ENCODE results near the gene RLN3. TPM values are rescaled to one million over a fixed set of nuclear protein-coding genes. Genes with fewer than 3 reads are reported as not detected.

The RLN3 gene
- total and polyA plus RNA-seq, 8 donors, result not detected

DNA sequence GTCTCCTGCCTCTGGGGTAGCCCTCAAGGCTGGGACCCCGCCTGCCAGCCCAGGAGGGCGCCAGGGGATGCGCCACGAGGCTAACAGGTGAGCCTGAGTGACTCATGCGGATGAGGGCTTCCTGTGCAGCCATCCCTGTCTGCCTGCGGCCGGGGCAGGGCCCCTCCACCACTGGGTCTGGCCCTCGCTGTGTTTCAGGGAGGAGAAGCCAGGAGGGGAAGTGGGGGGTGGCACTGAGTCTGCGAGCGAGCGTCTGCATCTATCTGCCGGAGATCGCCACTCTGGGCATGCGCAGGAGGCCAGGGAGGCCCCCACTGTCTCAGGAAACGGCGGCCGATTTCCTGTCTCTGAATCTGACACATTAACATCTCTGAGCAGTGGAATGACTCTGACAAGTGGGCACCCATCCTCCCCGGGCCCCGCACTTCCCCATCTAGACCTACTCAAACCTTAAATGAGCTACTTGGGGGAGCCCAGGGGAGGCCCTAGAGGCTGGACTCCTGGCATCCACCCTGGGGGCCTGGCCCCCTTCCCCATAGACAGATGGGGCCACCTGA is 41.5 kb upstream of the RLN3 start:
- peaks cover 15 to 36% (median 22%) of the 10 kb centered on the region in 4 donors for H3K4me1 ChIP-seq
- H3K9me3 ChIP-seq, result no peaks in the 10 kb centered on the region
- peak overlapping the region; percentile 77 to 92 (median 85) for H3K27ac ChIP-seq
- no peak overlapping the region for H3K4me3 ChIP-seq
- H3K36me3 ChIP-seq, result peaks cover 4 to 60% (median 54%) of the 10 kb centered on the region in 4 donors
- 29 to 75% (median 70%) methylated on average over 2 to 19 of the region's 19 CpGs for WGBS, 5 donors
- intact Hi-C loops (cut with DNase I; ENCODE audit: low total_unique reads), result no loop called here
- DNase-seq, result peak; percentile 82 to 93
- no peaks in the 10 kb centered on the region for H3K27me3 ChIP-seq
- peak in 1 of 3 donors; percentile 52 for TF ChIP-seq POLR2AphosphoS5 (IDR thresholded peaks at IDR 0.05)
- TF ChIP-seq POLR2A (IDR thresholded peaks at IDR 0.05), result no peak

DNA sequence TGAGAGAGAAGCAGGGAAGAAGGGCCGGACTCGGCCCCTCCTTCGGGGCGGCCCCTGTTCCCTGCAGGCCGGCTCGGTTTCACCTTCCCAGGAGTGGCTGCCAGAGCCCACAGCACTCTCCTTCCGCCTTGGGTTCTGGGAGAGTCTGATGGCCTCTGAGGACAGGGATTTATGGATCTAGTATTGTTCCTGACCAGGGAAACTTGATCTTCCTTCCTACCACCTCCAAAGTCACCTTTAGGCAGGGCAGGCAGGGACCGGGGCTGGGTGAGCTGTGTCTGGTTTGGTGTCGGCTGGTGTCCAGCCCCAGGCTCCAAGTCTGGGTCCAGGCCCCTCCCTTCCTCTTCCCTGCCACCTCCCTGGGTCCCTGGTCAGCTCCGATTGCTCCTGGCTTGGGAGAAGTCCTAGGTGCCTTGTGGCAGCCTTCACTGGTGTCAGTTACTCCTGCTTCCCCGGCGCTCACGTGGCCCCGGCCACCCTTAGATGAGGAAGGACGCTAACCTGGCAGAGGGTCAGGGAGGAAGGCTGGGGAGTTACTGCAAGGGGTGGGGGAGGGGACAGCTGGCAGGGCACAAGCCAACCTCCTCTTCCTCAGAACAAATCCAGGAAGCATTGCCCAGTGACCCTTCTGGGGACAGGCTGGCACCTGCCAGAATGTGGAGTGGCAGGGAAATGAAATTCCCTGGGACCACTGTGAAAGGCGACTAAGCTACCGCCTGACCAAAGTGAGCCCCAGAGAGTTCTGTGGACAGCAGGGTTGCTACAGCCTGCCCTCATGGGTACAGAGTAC is 40.7 kb upstream of the RLN3 start:
- 59 to 66% (median 62%) methylated on average over 17 of the region's 17 CpGs for WGBS, 5 donors
- Histone ChIP-seq H3K36me3 (peaks cover 2 to 59% (median 54%) of the 10 kb centered on the region in 4 donors), H3K4me3 (no peak overlapping the region), H3K4me1 (peaks cover 15 to 36% (median 22%) of the 10 kb centered on the region in 4 donors), H3K9me3 (no peaks in the 10 kb centered on the region), H3K27me3 (no peaks in the 10 kb centered on the region), H3K27ac (peak overlapping the region; percentile 77 to 92 (median 85))
- intact Hi-C loops (cut with DNase I; ENCODE audit: low total_unique reads), result no loop called here
- DNase-seq, result peak in 1 of 2 donors; percentile 45
- no peak for TF ChIP-seq POLR2AphosphoS5 (IDR thresholded peaks at IDR 0.05)
- no peak for TF ChIP-seq EP300 (IDR thresholded peaks at IDR 0.05)
- no peak for TF ChIP-seq CTCF (IDR thresholded peaks at IDR 0.05)

DNA sequence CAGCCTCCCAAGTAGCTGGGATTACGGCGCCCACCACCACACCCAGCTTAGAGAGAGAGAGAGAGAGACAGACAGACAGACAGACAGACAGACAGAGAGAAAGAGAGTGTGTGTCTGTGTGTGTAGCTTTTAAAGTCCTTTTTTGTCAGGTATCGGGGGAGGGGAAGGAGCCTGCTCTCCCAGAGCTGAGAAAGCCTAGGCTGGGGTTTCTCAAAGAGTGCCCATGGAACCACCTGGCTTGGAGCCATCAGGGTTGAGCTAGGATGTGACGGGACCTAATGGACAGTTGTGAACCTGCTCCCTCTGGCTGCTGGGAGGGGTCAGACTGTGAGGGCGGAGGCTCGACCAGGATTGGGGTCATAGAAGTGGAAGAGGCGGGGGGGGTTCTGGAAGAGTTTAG is 38.5 kb upstream of the RLN3 start:
- intact Hi-C loops (cut with DNase I; ENCODE audit: low total_unique reads), result no loop called here
- H3K27me3 ChIP-seq, result no peaks in the 10 kb centered on the region
- no peak for DNase-seq
- peaks cover 15 to 36% (median 22%) of the 10 kb centered on the region in 4 donors for H3K4me1 ChIP-seq
- peaks cover 4 to 58% (median 55%) of the 10 kb centered on the region in 4 donors for H3K36me3 ChIP-seq
- 84 to 90% (median 89%) methylated on average over 7 of the region's 7 CpGs for WGBS, 5 donors
- no peaks in the 10 kb centered on the region for H3K9me3 ChIP-seq
- TF ChIP-seq POLR2AphosphoS5 (IDR thresholded peaks at IDR 0.05) (no peak), CTCF (IDR thresholded peaks at IDR 0.05) (no peak), EP300 (IDR thresholded peaks at IDR 0.05) (no peak), POLR2A (IDR thresholded peaks at IDR 0.05) (no peak)
- H3K27ac ChIP-seq, result no peak overlapping the region
- H3K4me3 ChIP-seq, result no peak overlapping the region

DNA sequence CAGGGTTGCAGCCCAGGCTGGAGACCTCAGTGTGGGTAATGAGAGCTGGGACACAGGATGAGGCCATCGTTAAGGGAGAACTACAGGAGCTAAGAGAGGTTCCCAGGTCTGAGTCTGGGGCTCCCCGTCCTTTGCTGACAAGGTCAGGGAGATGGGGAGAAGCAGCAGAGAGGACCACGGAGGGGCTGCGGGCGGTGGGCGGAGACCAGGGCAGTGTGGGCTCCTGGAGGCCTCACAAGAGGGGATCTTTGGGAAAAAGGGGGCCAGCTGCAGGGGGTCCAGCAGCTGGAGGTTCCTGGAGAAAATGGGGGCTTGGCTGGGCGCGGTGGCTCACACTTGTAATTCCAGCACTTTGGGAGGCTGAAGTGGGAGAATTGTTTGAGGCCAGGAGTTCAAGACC is 37.9 kb upstream of the RLN3 start:
- Histone ChIP-seq H3K4me1 (peaks cover 15 to 35% (median 22%) of the 10 kb centered on the region in 4 donors), H3K9me3 (no peaks in the 10 kb centered on the region), H3K27me3 (no peaks in the 10 kb centered on the region), H3K4me3 (no peak overlapping the region), H3K36me3 (peaks cover 4 to 60% (median 55%) of the 10 kb centered on the region in 4 donors), H3K27ac (no peak overlapping the region)
- TF ChIP-seq EP300 (IDR thresholded peaks at IDR 0.05), result no peak
- TF ChIP-seq POLR2AphosphoS5 (IDR thresholded peaks at IDR 0.05), result no peak
- TF ChIP-seq POLR2A (IDR thresholded peaks at IDR 0.05), result no peak
- no peak for TF ChIP-seq CTCF (IDR thresholded peaks at IDR 0.05)
- intact Hi-C loops (cut with DNase I; ENCODE audit: low total_unique reads), result no loop called here
- 88 to 96% (median 94%) methylated on average over 8 of the region's 8 CpGs for WGBS, 5 donors
- DNase-seq, result no peak
